ENCODE measurements around the gene SRC.

SRC gene

DNA sequence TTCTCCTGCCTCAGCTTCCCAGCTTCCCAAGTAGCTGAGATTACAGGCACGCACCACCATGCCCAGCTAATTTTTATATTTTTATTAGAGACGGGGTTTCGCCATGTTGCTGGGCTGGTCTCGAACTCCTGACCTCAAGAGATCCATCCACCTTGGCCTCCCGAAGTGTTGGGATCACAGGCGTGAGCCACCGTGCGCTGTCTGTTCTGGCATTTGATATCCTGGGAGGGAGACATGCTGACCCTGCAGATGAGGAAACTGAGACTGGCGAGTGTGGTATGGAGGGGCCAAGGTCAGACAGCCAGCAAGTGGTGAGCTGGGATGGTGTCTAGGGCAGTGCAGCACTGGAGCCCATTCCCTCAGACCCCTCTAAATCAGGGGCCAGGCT is 44.6 kb downstream of the SRC start:
- no peak for DNase-seq (ENCODE audit: low read depth)
- H3K4me3 ChIP-seq (ENCODE audit: control insufficient read depth, low read depth, low read length): no peak overlapping the region
- TF ChIP-seq, protein P1, sequence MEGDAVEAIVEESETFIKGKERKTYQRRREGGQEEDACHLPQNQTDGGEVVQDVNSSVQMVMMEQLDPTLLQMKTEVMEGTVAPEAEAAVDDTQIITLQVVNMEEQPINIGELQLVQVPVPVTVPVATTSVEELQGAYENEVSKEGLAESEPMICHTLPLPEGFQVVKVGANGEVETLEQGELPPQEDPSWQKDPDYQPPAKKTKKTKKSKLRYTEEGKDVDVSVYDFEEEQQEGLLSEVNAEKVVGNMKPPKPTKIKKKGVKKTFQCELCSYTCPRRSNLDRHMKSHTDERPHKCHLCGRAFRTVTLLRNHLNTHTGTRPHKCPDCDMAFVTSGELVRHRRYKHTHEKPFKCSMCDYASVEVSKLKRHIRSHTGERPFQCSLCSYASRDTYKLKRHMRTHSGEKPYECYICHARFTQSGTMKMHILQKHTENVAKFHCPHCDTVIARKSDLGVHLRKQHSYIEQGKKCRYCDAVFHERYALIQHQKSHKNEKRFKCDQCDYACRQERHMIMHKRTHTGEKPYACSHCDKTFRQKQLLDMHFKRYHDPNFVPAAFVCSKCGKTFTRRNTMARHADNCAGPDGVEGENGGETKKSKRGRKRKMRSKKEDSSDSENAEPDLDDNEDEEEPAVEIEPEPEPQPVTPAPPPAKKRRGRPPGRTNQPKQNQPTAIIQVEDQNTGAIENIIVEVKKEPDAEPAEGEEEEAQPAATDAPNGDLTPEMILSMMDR (IDR thresholded peaks at IDR 0.05; ENCODE audit: control insufficient read depth, insufficient read depth, low read depth, low read length, missing control alignments): no peak

DNA sequence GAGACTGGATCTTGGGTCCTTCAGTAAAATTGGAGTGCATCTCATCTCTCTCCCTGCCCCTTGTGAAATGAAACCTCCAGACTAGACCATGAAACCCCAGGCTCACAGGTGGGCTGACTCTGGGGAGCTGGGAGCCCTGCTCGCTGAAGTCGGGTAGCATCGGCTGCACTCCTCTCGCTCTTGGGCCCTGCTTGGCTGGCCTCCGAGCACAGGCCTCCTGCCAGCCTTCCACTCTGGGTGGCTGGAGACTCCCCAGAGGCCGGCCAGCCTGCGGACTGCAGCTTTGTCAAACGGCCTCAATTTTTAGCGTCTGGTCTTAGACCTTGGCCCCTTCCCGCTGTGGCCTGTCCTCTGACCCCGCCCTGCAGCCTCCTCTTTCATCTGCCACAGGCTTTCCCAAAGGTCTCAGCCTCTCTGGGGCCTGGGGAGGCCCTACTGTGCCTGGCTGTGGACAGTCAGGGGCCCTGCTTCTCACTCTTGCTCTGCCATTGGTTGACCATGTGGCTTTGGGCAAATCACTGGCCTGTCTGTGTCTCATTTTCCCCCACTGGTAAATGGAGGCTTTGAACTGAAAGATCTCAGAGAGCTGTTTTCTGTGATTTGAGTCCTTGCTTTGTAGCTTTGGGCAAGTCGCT is 45.1 kb downstream of the SRC start:
- no peak for DNase-seq (ENCODE audit: low read depth)
- TF ChIP-seq, protein P1 (IDR thresholded peaks at IDR 0.05; ENCODE audit: control insufficient read depth, insufficient read depth, low read depth, low read length, missing control alignments): no peak
- no peak overlapping the region for H3K4me3 ChIP-seq (ENCODE audit: control insufficient read depth, low read depth, low read length)

DNA sequence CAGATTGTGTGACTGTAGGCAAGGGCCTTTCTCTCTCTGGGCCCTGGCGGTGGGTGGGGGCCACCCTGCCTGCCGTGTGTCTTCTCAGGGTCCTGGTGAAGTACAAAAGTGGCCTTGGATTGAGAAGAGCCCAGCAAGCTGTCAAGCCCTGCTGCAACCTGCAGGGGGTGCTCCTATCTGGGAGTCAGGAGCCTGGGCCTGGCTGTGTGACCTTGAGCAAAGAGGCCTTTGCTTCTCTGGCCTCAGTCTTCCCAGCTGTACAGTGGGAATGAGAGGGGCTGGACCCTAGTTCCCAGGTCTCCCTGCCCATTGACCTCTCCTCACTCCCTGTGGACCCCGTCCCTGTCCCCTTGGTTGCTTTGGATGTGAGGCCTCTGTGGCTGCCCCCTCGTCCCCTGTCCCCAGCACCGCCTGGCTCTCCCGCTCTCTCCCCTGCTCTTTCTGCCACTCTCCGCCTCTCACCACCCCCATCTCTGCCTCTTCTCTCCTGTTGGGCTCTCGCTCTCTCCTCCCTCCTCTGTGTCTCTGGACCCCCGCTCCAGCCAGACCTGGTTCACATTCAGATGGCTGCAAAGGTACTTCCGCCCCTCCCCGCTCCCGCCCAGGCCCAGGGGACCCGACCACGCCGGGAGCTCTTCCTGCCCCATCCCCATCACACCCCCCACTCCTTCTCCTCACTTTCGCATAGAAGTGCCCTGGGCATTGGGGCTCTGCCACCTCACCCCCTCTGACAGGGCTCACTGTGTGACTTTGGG is 46.7 kb downstream of the SRC start:
- TF ChIP-seq, protein P1 (IDR thresholded peaks at IDR 0.05; ENCODE audit: control insufficient read depth, insufficient read depth, low read depth, low read length, missing control alignments): peak; percentile 48
- no peak overlapping the region for H3K4me3 ChIP-seq (ENCODE audit: control insufficient read depth, low read depth, low read length)
- DNase-seq (ENCODE audit: low read depth): no peak

DNA sequence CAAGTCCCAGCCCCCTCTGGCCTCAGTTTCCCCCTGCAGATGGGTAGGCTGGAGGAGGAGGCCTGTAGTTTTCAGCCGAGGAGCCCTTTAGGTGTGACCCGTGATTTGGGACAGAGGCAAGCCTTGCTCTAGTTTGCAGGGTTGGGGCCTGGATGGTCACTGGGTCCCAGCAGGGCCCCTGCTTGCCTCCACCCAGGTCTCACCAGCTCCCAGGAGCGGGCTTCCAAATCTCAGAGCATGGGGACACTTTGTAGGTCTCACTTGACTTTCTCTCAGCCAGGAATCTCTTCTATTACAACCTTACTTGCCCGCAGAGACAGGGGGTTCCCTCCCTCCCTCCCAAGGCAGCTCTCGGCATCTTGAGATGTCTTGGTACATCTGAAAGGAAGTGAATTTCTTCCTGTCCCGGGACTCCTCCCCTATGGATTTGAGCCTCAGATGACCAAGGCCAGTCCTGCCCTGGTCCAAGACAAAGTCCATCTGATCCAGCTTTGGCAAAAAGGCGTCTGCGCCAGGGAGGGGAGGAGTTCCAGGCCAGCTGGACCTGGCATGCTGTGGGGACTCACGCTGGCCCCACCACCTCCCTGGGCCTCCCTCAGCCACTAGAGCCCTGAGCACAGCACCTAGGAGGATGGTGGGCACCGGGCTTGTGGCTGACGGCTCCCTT is 47.4 kb downstream of the SRC start:
- H3K4me3 ChIP-seq (ENCODE audit: control insufficient read depth, low read depth, low read length): no peak overlapping the region
- DNase-seq (ENCODE audit: low read depth): no peak
- TF ChIP-seq, protein P1 (IDR thresholded peaks at IDR 0.05; ENCODE audit: control insufficient read depth, insufficient read depth, low read depth, low read length, missing control alignments): no peak

DNA sequence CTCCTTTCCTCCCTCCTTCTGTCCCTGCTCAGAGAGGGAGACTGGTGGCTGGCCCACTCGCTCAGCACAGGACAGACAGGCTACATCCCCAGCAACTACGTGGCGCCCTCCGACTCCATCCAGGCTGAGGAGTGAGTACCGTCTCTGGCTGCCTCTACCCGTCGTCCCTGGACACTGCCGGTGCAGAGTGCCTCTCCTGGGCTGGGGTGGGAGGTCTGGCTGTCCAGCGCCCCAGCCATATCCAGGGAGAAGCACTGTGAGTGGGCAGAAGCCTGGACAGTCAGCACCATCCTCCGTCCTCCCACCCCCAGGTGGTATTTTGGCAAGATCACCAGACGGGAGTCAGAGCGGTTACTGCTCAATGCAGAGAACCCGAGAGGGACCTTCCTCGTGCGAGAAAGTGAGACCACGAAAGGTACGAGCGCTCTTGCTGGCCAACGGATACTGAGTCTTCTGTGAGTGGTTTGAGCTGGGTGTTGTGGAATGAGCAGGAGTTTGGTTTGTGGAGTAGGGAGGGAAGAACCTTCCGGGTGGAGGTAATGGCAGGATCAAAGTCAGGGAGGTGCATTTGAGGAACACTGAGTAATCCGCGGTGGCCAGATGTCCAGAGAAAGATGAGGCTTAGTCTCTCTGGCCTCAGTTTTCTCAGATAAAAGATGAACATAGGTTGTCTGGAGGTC is 48.1 kb downstream of the SRC start:
- TF ChIP-seq, protein P1 (IDR thresholded peaks at IDR 0.05; ENCODE audit: control insufficient read depth, insufficient read depth, low read depth, low read length, missing control alignments): no peak
- no peak overlapping the region for H3K4me3 ChIP-seq (ENCODE audit: control insufficient read depth, low read depth, low read length)
- DNase-seq (ENCODE audit: low read depth): no peak

Measured in AG09309 (cell line).